Measurements from ENCODE around the gene PALS2. TPM values are rescaled to one million over a fixed set of nuclear protein-coding genes. Genes with fewer than 3 reads are reported as not detected.

Gene PALS2
- total RNA-seq, 1 experiment from 2014 or later, result 42.4 TPM

DNA sequence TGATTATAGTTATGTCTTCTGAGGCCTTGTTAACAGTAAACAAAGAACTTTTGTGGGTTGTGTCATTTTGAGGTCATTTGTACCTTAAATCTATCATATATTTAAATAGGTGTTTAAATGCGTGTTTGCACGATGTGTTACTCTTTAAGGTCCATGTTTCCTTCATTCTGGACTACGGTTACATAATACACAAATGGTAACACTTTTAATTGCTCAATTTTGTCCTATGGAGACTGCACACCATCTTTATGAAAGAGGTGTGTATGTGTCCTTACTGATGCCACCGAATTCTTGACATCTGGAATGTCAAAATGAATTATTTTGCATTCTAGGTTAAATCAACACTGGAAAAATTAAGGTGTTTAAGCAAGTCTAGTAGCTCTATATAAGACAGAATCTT, 1.7 kb downstream of the PALS2 start:
- POLR2A ChIA-PET (ENCODE audit: unreplicated experiment), result no interaction called here
- CTCF ChIA-PET, result interaction anchor here (1.2 kb wide), 1 partner anchor 524 kb away, joined by 3 read pairs; no protein-coding TSS in a partner anchor
- intact Hi-C loops (cut with micrococcal nuclease; ENCODE audit: unreplicated experiment), result loop anchor here (5.0 to 10.0 kb wide), 8 partner anchors 147 to 1100 kb away; partner anchors contain the start of genes CYCS, FAM221A, IGF2BP3 and OSBPL3
- peak overlapping the region; percentile 67 for H3K4me3 ChIP-seq
- H4K20me1 ChIP-seq (ENCODE audit: insufficient read depth), result peaks cover 27% of the 10 kb centered on the region
- H3K27me3 ChIP-seq (ENCODE audit: insufficient read depth, low read depth), result no peaks in the 10 kb centered on the region
- TF ChIP-seq EZH2 (IDR thresholded peaks at IDR 0.05; ENCODE audit: low read depth) (no peak), CTCF (conservative IDR thresholded peaks at IDR 0.05) (no peak)
- H3K36me3 ChIP-seq (ENCODE audit: low read depth), result no peaks in the 10 kb centered on the region
- H3K4me1 ChIP-seq (replicated peaks; ENCODE audit: insufficient read depth), result peaks cover 33% of the 10 kb centered on the region
- H2AFZ ChIP-seq, result peak overlapping the region; percentile 92; the same call in 1 of the 2 replicates
- no peaks in the 10 kb centered on the region for H3K9me3 ChIP-seq (ENCODE audit: insufficient read depth, low read depth)
- no peak overlapping the region for H3K27ac ChIP-seq
- no peak for DNase-seq
- H3K4me2 ChIP-seq, result peak overlapping the region; percentile 95
- BruUV-seq (replicated peaks), result no TSS peak
- peaks cover 11% of the 10 kb centered on the region; the same call in 1 of the 2 replicates for H3F3A ChIP-seq (ENCODE audit: insufficient read depth, low read depth)
- H3K79me2 ChIP-seq (ENCODE audit: low read depth), result peaks cover 62% of the 10 kb centered on the region
- H3K9me2 ChIP-seq (ENCODE audit: insufficient read depth), result no peaks in the 10 kb centered on the region

- peak overlapping the region; percentile 95 for H3K4me2 ChIP-seq
- DNase-seq, result peak; percentile 16 to 68
- intact Hi-C loops (cut with micrococcal nuclease; ENCODE audit: unreplicated experiment), result loop anchor here (1.0 to 10.0 kb wide), 7 partner anchors 88 to 1102 kb away; partner anchors contain the start of genes CYCS, FAM221A, IGF2BP3 and OSBPL3
- peaks cover 44% of the 10 kb centered on the region for H3K4me1 ChIP-seq (replicated peaks; ENCODE audit: insufficient read depth)
- H3K9me2 ChIP-seq (ENCODE audit: insufficient read depth), result no peaks in the 10 kb centered on the region
- no peak for TF ChIP-seq EZH2 (IDR thresholded peaks at IDR 0.05; ENCODE audit: low read depth)
- peak; percentile 86 for TF ChIP-seq CTCF (conservative IDR thresholded peaks at IDR 0.05)
- CTCF ChIA-PET, result interaction anchor here (0.8 to 1.2 kb wide), 2 partner anchors 517 to 522 kb away, joined by 3 read pairs; no protein-coding TSS in a partner anchor
- H3F3A ChIP-seq (ENCODE audit: insufficient read depth, low read depth), result peaks cover 21% of the 10 kb centered on the region; the same call in 1 of the 2 replicates
- H4K20me1 ChIP-seq (ENCODE audit: insufficient read depth), result peaks cover 27% of the 10 kb centered on the region
- no peaks in the 10 kb centered on the region for H3K9me3 ChIP-seq (ENCODE audit: insufficient read depth, low read depth)
- BruUV-seq (replicated peaks), result no TSS peak
- H3K4me3 ChIP-seq, result peak overlapping the region; percentile 67; the same call in 1 of the 2 replicates
- no peak overlapping the region for H2AFZ ChIP-seq
- no peaks in the 10 kb centered on the region for H3K27me3 ChIP-seq (ENCODE audit: insufficient read depth, low read depth)
- no peak overlapping the region for H3K27ac ChIP-seq
- POLR2A ChIA-PET (ENCODE audit: unreplicated experiment), result interaction anchor here (0.5 to 0.6 kb wide), 4 partner anchors 30 to 549 kb away, joined by 3 to 6 read pairs (median 4); no protein-coding TSS in a partner anchor
- H3K79me2 ChIP-seq (ENCODE audit: low read depth), result peaks cover 76% of the 10 kb centered on the region
- H3K36me3 ChIP-seq (ENCODE audit: low read depth), result no peaks in the 10 kb centered on the region
Measured at GRCh38 chr7:24576171-24577025, 3.1 kb downstream of the PALS2 start.

DNA sequence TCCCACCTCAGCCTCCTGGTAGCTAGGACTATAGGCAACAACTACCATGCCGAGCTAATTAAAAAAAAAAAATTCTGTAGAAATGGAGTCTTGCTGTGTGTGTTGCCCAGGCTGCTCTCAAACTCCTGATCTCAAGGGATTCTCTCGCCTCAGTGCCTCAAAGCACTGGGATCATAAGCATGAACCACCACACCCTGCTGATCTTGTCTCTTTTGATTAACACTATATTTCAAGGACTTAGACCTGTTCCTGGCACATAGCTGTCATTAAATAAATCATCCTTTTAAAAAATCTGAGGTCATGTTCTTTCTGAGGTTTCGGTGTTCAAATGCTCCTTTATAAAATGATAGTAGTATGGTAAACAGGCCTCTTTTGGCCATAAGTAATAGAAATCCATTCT, 4.8 kb downstream of the PALS2 start:
- Histone ChIP-seq H3K9me3 (ENCODE audit: insufficient read depth, low read depth) (no peaks in the 10 kb centered on the region; the same call in 1 of the 2 replicates), H2AFZ (no peak overlapping the region), H3F3A (ENCODE audit: insufficient read depth, low read depth) (peaks cover 10% of the 10 kb centered on the region; the same call in 1 of the 2 replicates), H3K4me3 (no peak overlapping the region), H3K9me2 (ENCODE audit: insufficient read depth) (no peaks in the 10 kb centered on the region), H3K27me3 (ENCODE audit: insufficient read depth, low read depth) (no peaks in the 10 kb centered on the region), H3K4me1 (replicated peaks; ENCODE audit: insufficient read depth) (peaks cover 37% of the 10 kb centered on the region), H3K79me2 (ENCODE audit: low read depth) (peaks cover 93% of the 10 kb centered on the region), H3K27ac (no peak overlapping the region), H3K36me3 (ENCODE audit: low read depth) (no peaks in the 10 kb centered on the region), H4K20me1 (ENCODE audit: insufficient read depth) (peaks cover 27% of the 10 kb centered on the region), H3K4me2 (no peak overlapping the region)
- TF ChIP-seq CTCF (conservative IDR thresholded peaks at IDR 0.05), result no peak
- no peak for TF ChIP-seq EZH2 (IDR thresholded peaks at IDR 0.05; ENCODE audit: low read depth)
- intact Hi-C loops (cut with micrococcal nuclease; ENCODE audit: unreplicated experiment), result loop anchor here (5.0 to 10.0 kb wide), 5 partner anchors 234 to 1103 kb away; partner anchors contain the start of genes CYCS, FAM221A, IGF2BP3 and OSBPL3
- CTCF ChIA-PET, result interaction anchor here (0.6 kb wide), 1 partner anchor 596 kb away, joined by 3 read pairs; no protein-coding TSS in a partner anchor
- POLR2A ChIA-PET (ENCODE audit: unreplicated experiment), result no interaction called here
- no TSS peak for BruUV-seq (replicated peaks)
- DNase-seq, result no peak

Data from PC-9 (cell line).